Dedifferentiated amniotic fluid mesenchymal stem cell (primary cell): ENCODE measurements around the gene CEP85L.

Source experiments
- DNase-seq: peaks from one replicate; pipeline ENCODE4 v3.0.0-alpha.2; 2016; ENCODE audit errors: extremely low spot score

CEP85L gene

DNA sequence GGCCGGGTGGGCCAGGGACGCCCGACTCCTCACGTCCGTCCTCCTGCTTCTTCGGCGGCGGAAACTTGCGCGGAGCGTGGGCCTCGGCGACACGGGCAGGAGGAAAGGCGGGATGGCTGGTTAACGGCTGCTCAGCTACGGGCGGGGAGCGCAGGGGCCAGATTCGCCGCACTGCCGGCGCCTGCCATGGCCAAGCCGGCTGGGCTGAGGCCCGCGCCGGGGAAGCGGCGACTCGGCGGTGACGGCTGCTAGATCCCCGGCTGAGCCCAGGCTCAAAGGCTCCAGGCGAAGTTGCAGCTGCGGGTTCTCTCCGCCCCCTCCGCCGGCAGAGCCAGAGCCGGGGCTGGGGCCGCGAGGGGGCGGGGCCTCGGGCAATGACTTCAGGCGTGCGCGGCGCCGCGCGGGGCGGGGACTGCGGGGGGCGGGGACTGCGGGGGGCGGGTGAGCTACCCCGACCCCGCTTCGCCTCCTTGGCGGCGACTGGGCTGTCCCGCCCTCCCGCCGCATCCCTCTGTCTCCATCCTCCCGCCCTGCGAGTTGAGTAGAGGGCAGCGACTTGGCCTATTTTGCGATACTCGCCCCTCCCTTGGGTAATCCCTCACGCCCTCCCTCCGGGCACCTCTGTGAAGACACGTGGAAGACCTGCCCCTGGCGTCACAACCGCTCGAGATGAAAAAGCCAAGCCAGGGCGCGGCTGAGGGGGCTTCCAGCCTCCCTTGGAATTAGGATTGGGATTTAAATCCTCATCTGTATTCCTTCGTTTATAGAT lies at the start of gene CEP85L:
Gene CEP85L, minus strand, starts transcription at position 310 of the 769 bp plus-strand sequence. CDS start 322 bp downstream, outside the sequence.
- peak; percentile 93 for DNase-seq

GRCh38 chr6:118700531-118700930 lies 49.1 kb upstream of the CEP85L start:
- no peak for DNase-seq

- peak; percentile 36 for DNase-seq
These were observed 46.2 kb upstream of the CEP85L start for GRCh38 chr6:118697554-118697953.

GRCh38 chr6:118696271-118696670 lies 44.9 kb upstream of the CEP85L start:
- DNase-seq = no peak

DNA sequence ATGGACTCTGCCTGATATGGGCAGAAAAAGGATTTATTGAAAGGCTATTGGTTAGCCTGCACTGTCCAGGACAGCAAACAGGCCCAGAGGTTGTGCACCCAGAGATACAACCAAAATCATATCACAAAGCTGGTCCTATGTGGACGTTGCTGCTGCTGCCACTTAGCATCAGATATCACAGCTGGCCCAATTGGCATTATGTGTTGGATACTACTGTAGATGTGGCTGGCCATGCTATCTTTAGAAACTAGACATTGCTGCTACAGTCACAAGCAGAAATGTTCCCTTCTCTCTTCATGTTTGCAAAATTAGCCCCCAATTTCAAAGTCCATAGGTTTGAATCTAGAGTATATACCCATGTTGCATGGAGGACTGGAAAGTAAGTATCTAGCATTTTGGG lies 42.2 kb upstream of the CEP85L start:
- no peak for DNase-seq

- DNase-seq = no peak
These were observed 34.5 kb upstream of the CEP85L start for GRCh38 chr6:118685823-118686449.

GRCh38 chr6:118683881-118684872 lies 32.8 kb upstream of the CEP85L start:
- DNase-seq = no peak

GRCh38 chr6:118680452-118681095 lies 29.2 kb upstream of the CEP85L start:
- no peak for DNase-seq

DNA sequence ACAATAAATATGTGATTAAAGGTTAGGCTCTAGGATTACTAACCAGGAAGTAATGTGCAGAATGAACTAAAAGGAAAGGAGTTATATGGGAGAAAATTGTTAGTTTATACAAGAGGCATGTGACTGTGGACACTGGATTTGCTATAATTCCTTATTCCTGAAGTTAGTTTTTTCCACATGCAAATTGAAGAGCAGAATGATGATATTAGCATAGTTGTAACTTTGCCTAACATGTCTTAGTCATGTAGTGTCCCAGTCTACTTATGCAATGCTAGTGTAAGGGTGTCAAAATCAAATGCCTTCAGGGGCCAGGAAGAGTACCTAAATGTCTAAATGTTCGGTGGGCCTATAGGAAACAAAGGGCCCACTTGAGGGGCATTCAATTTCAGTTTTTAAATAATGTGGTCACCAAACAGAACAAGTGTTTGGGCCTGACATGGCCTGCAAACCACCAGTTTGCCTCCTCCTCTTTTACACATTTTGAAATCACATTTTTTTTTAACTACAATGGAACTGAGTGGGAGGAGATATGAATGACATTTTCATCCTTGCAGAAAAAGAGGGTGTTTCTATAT lies 28.0 kb upstream of the CEP85L start:
- peak; percentile 35 for DNase-seq

DNA sequence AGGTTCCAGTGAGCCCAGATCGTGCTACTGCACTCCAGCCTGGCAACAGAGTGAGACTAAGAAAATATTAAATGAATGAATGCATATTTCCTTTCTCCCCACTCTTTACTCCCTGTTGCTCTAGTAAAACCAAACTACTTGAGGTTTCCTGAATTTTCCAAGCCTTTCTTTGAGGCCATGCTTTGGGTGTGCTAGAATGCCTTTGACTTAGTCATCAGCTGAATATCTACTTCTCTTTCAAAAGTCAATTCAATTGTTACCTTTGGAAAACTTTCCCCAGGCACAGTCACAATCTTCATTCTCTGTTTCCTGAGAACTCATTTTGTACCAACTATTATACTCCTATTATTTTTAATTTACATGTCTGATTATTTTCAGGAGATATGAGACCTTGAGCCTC lies 27.5 kb upstream of the CEP85L start:
- DNase-seq = no peak

GRCh38 chr6:118677193-118677592 lies 25.8 kb upstream of the CEP85L start:
- no peak for DNase-seq

DNA sequence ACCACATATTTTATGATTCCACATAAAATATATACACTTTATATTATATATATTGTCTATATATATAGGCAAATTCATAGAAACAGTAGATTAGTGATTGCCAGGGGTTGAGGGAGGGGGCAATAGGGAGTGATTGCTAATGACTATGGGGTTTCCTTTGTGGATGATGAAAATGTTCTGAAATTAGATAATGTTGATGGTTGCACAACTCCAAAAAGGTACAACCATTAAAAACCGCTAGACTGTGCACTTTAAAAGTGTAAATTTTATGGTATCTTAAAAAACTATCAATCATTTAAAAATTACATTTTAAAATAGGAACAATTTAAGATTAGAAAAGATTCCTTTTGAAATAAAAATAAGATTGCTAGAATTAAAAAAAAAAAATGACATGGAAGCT lies 23.8 kb upstream of the CEP85L start:
- no peak for DNase-seq

- no peak for DNase-seq
These were observed 23.4 kb upstream of the CEP85L start for GRCh38 chr6:118674772-118675171.

DNA sequence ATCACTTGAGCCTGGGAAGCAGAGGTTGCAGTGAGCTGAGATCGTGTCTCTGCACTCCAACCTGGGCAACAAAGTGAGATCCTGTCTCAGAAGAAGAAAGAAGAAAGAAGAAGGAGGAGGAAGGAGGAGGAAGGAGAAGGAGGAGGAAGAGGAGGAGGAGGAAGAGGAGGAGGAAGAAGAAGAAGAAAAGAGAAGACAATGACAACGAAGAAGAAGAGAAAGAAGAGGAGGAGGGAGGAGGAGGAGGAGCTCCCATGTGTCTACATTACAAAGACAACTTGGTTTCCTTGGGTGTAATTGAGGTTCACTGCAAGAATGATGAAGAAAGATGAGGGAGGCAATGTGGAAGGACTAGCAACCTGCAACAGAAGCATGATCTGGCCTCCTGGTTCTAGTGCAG lies 21.3 kb upstream of the CEP85L start:
- no peak for DNase-seq

DNA sequence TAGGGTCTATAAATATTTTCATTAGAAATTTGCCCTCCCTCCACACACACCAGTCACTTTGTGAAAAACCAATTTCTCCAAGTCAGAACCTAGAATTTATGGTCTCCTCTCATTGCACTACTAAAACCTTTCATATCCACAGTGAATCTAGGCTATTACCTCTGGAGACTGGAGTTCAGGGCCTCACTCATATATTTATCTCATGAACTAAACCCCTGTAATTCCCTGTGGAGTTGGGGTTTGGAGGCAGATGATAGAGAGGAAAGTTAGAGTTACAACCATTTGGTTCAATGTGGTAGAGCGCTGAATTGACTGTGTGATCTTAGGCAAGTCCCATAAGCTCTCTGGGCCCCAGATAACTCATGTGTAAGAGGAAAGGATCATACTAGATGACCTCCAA lies 18.2 kb upstream of the CEP85L start:
- no peak for DNase-seq

DNA sequence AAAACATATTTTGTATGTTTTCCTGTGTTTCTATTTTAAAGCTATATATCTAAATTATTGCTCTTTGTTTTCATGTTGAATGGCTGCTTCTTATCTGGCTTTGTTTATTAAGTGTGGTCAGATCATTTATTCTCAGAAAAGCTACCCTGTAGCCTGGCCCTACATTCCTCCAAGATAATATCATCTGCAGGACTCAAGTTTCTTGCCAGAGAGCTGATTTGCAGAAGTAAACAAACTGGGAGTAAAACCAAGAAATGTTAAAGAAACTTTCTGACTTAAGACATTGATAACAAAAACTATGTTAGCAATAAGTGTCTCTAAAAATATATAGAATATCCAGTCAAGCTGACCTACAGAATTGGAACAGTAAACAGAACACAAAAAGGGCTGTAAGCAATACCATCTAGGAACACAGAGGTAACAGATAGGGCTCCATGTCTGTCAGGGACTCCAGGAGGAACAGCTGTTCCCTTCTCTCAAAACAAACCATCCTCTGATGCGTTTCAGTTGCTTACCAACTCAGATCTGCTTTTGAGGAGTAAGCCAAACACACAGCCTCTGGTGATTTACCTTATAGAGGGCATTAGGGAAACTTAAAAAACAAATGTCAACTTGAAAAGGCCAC lies 17.5 kb upstream of the CEP85L start:
- peak; percentile 77 for DNase-seq

GRCh38 chr6:118667988-118668387 lies 16.6 kb upstream of the CEP85L start:
- DNase-seq = no peak

DNA sequence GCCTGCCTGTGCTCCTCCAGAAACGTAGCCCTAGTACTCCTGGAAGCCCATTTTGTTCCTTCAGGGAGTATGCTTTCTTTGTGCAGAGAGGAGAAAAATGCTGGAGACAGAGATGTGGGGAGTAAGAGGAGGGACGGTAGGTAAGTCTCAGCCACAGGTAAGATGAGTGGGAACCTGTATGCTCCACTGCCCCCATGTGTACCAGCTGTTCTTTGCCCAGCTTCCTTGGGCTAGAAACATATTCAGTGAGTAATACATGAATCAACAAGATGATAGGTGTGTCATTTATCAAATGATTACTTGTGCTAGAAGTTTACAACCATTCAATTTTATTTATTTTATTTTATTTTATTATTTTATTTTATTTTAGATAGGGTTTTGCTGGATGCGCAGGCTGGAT lies 13.6 kb upstream of the CEP85L start:
- DNase-seq = no peak

DNA sequence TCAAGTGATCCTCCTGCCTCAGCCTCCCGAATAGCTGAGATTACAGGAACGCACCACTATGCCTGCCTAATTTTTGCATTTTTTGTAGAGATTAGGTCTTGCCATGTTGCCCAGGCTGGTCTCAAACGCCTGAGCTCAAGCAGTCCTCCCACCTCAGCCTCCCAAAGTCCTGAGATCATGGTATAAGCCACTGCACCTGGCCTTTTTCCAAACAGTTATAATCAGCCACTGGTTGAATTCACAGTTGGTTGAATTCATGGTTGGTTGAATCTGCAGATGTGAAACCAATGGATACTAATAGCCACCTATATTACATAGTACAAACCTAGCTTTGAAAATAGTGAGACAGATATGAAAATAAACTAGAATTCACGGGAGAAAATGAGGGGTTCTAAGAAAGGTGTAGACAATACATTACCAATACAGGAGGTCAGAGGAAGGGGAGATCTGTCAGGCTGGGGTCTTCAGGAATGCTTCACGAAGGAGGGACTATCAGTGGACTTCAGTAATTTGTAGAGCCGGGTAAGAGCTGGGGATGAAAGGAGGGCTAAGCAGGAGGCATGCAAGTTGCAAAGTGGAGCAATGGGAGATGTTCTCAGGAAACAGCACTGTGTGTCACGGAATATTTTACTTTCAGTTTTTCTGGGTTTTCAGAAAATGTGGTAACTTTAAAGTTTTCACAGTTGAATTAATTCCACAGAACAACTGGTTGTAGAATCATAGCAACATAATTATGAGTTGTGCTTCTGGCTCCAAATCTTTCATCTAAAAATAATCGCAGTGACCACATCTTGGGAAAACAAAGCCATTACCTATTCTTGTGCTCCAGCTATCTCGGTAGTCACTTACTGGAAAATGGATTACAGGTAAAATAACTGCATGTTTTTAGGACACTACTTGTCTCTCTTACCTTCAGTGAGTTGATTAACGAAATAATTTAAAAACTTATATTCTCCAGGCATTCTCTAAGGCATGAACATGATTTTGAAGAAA lies 12.9 kb upstream of the CEP85L start:
- DNase-seq = no peak

DNA sequence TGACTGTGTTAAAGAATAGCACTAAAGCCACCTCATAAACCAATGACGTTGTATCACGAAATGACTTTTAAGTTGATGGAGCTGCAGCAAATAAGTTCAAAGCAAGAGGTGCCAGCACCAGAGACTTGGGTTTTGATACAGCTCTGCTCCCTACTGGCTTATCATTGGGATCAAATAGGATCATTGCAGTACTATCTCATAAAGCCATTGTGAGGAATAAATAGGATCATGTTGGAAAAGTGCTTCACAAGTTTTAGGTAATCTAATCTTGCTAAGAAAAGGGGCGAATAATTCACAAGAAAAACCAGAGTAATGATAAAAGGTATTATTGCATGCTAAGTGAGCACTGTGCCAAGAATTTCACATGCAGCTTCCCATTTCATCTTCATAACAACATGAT lies 10.4 kb upstream of the CEP85L start:
- no peak for DNase-seq
